Type B pancreatic cell (in vitro differentiated cells): ENCODE measurements around the gene MCEE. TPM values are rescaled to one million over a fixed set of nuclear protein-coding genes. Genes with fewer than 3 reads are reported as not detected.

ENCODE experiments used
- DNase-seq: peaks from one replicate; pipeline ENCODE4 v3.0.0; 2021; ENCODE audit warnings: mixed read lengths; ENCODE audit not compliant: unreplicated experiment; ENCODE audit errors: extremely low spot score
- H3K27ac Mint-ChIP-seq: 2 replicates; pipeline ENCODE4 v1.8.0; 2021; ENCODE audit warnings: mild to moderate bottlenecking, mixed read lengths
- H3K27me3 Mint-ChIP-seq: 2 replicates; pipeline ENCODE4 v1.8.0; 2021; ENCODE audit warnings: mixed read lengths
- H3K36me3 Mint-ChIP-seq: 2 replicates; pipeline ENCODE4 v1.8.0; 2021; ENCODE audit warnings: mixed read lengths
- H3K4me1 Mint-ChIP-seq: one replicate; pipeline ENCODE4 v1.8.0; 2021; ENCODE audit warnings: mixed read lengths; ENCODE audit not compliant: unreplicated experiment
- H3K4me3 Mint-ChIP-seq: 2 replicates; pipeline ENCODE4 v1.8.0; 2021; ENCODE audit warnings: mild to moderate bottlenecking, mixed read lengths
- H3K9me3 Mint-ChIP-seq: 2 replicates; pipeline ENCODE4 v1.8.0; 2021; ENCODE audit warnings: mixed read lengths
- CTCF ChIP-seq: fragments of 200-600 bp; sonication (generic); conservative IDR thresholded peaks from 2 replicates; pipeline ENCODE4 v1.5.0; 2021; ENCODE audit warnings: antibody characterized with exemption, mild to moderate bottlenecking
- total RNA-seq: library from RNA; stranded (reverse); gene quantifications from 2 replicates; pipeline ENCODE4 v1.2.1, GENCODE V29; 2021; ENCODE audit warnings: low replicate concordance

The MCEE gene
- total RNA-seq, 1 donor from 2014 or later = 16.5 TPM

GRCh38 chr2:71130905-71131244 is 846 bp upstream of the MCEE start:
- no peak overlapping the region for H3K27ac Mint-ChIP-seq

GRCh38 chr2:71129902-71130151 is 202 bp downstream of the MCEE start:
- no peak for DNase-seq
- Mint-ChIP-seq H3K36me3 (peaks cover 7% of the 10 kb centered on the region), H3K27me3 (no peaks in the 10 kb centered on the region), H3K9me3 (no peaks in the 10 kb centered on the region), H3K4me1 (peaks cover 10% of the 10 kb centered on the region), H3K4me3 (no peak overlapping the region), H3K27ac (no peak overlapping the region)
- no peak for TF ChIP-seq CTCF

More at GRCh38 chr2:71130905-71131244, 846 bp upstream of the MCEE start:
- Mint-ChIP-seq H3K4me3 (no peak overlapping the region), H3K27me3 (no peaks in the 10 kb centered on the region), H3K4me1 (peaks cover 10% of the 10 kb centered on the region), H3K36me3 (peaks cover 3% of the 10 kb centered on the region), H3K9me3 (no peaks in the 10 kb centered on the region)
- TF ChIP-seq CTCF = no peak
- no peak for DNase-seq

- H3K4me3 Mint-ChIP-seq = no peak overlapping the region
- H3K27me3 Mint-ChIP-seq = no peaks in the 10 kb centered on the region
- no peaks in the 10 kb centered on the region for H3K9me3 Mint-ChIP-seq
- H3K27ac Mint-ChIP-seq = no peak overlapping the region
- TF ChIP-seq CTCF = no peak
- H3K36me3 Mint-ChIP-seq = peaks cover 7% of the 10 kb centered on the region
- H3K4me1 Mint-ChIP-seq = peaks cover 10% of the 10 kb centered on the region
- no peak for DNase-seq
Measured at GRCh38 chr2:71129114-71129901, 721 bp downstream of the MCEE start.

- no peaks in the 10 kb centered on the region for H3K9me3 Mint-ChIP-seq
- no peaks in the 10 kb centered on the region for H3K27me3 Mint-ChIP-seq
- peaks cover 16% of the 10 kb centered on the region for H3K36me3 Mint-ChIP-seq
- no peak overlapping the region for H3K4me3 Mint-ChIP-seq
- no peak for TF ChIP-seq CTCF
- H3K27ac Mint-ChIP-seq = no peak overlapping the region
- H3K4me1 Mint-ChIP-seq = peaks cover 10% of the 10 kb centered on the region
- DNase-seq = no peak
Measured at GRCh38 chr2:71126957-71127356, 3.1 kb downstream of the MCEE start.

DNA sequence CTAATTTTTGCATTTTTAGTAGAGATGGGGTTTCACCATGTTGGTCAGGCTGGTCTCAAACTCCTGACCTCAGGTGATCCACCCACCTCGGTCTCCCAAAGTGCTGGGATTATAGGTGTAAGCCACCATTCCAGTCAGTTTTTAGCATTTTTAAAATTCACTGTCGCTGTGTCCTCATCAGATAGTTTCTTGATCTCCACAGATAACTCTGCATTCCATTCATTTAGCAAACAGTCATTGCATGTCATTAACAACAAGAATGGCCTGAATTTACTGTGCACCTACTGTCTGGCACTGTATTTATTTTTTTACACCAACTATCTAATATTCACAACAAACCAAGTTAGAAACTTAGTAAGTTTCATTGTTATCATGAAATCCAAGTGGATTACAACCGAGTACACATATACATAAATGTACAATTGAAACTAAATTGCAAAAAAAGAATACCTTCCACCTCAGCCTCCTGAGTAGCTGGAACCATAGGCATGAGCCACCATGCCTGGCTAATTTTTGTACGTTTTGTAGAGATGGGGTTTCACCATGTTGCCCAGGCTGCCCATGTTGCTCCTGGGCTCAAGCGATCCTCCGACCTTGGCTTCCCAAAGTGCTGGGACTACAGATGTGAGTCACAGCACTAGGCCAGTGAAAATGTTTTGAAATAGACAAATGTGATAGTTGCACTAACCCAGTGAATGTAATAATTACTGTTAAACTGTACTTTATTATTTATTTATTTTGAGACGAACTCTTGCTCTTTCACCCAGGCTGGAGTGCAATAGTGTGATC is 4.3 kb downstream of the MCEE start:
- no peak overlapping the region for H3K4me3 Mint-ChIP-seq
- DNase-seq = no peak
- H3K27ac Mint-ChIP-seq = no peak overlapping the region
- no peaks in the 10 kb centered on the region for H3K9me3 Mint-ChIP-seq
- TF ChIP-seq CTCF = no peak
- H3K4me1 Mint-ChIP-seq = peaks cover 10% of the 10 kb centered on the region
- no peaks in the 10 kb centered on the region for H3K27me3 Mint-ChIP-seq
- H3K36me3 Mint-ChIP-seq = peaks cover 24% of the 10 kb centered on the region
